Tibial nerve (tissue), 4 donors: ENCODE data around the gene TRIP10.

Experiments used
- EP300 ChIP-seq, 2 donors: sonication (generic); formaldehyde crosslinking; IDR thresholded peaks; one replicate each; pipeline ENCODE4 v1.6.1; 2017; ENCODE audit warnings: antibody characterized with exemption in 2 of 2, mild to moderate bottlenecking in 1 of 2
- TF ChIP-seq, protein P1 (sequence below), 5 experiments: fragments of 200-600 bp in 3 of 5; fragments of 450-650 bp in 2 of 5; sonication (generic) in 3 of 5; IDR thresholded peaks; one replicate each; pipeline ENCODE4 v1.5.1; 2016 to 2019; ENCODE audit warnings: antibody characterized with exemption in 5 of 5, mild to moderate bottlenecking in 3 of 5, moderate library complexity in 2 of 5

DNA sequence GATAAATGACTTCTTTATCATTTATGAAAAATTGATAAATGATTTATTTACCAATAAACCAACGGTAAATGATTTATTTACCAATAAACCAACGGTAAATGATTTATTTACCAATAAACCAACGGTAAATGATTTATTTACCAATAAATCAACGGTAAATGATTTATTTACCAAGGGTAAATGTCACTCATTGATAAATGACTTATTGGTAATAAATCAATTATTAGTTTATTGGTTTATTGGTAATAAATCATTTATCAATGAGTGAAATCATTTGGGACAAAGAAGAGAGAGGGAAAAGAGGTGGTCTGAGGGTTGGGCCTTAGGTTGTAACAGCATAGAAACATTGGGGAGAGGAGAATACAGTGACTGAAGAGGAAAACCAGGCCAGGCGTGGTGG is 54.5 kb downstream of the TRIP10 start:
- TF ChIP-seq, protein P1, sequence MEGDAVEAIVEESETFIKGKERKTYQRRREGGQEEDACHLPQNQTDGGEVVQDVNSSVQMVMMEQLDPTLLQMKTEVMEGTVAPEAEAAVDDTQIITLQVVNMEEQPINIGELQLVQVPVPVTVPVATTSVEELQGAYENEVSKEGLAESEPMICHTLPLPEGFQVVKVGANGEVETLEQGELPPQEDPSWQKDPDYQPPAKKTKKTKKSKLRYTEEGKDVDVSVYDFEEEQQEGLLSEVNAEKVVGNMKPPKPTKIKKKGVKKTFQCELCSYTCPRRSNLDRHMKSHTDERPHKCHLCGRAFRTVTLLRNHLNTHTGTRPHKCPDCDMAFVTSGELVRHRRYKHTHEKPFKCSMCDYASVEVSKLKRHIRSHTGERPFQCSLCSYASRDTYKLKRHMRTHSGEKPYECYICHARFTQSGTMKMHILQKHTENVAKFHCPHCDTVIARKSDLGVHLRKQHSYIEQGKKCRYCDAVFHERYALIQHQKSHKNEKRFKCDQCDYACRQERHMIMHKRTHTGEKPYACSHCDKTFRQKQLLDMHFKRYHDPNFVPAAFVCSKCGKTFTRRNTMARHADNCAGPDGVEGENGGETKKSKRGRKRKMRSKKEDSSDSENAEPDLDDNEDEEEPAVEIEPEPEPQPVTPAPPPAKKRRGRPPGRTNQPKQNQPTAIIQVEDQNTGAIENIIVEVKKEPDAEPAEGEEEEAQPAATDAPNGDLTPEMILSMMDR (IDR thresholded peaks at IDR 0.05), result no peak
- no peak for TF ChIP-seq EP300 (IDR thresholded peaks at IDR 0.05)
